NB4 (cell line): Measurements from ENCODE around the gene DIS3L.

Experiments used
- MYC ChIP-seq: IDR thresholded peaks from 2 replicates; pipeline ENCODE4 v1.6.1; 2011; ENCODE audit warnings: low read depth, low read length
- POLR2A ChIP-seq: IDR thresholded peaks from 2 replicates; pipeline ENCODE4 v1.6.1; 2011; ENCODE audit warnings: mild to moderate bottlenecking; ENCODE audit not compliant: insufficient read length; ENCODE audit errors: extremely low read depth
- TF ChIP-seq, protein P1 (sequence below): IDR thresholded peaks from one replicate; pipeline ENCODE4 v1.5.1; 2012; ENCODE audit warnings: low read depth, low read length
- TF ChIP-seq, protein P2 (sequence below): IDR thresholded peaks from 2 replicates; pipeline ENCODE4 v1.6.1; 2011; ENCODE audit warnings: low read depth, low read length

DNA sequence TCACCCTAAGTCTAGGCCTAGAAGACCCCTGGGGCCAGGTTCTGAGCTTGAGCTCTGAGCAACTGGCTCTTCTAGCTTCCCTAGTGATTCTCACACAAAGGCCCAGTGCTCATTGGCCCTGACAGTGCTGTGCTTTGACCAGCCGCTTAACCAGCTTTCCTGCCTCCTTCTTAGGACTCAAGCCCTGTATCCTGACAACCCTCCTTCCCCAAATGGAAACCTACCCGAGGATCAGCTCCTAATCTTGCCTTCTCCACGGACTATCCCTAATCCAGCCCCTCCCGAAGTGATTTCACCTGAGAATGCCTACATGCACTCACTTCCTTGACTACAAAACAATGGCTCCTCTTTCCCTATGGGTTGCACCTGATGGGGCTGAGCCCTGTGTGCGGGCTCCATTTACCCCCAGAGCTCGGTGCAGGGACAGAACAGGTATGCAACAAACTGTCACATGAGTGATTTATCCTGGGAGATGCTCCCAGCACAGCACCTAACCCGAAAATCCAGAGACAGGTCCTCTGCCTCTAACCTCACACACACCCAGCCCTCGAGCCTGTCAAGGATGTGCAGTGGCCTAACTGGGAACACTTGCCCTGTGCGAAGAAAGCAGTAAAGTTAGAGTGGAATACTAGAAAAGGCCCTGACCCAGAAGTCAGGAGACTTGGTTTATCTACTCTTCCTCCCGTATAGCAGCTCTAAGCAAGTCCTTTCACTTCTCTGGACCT, 42.1 kb upstream of the DIS3L start:
- TF ChIP-seq, protein P1, sequence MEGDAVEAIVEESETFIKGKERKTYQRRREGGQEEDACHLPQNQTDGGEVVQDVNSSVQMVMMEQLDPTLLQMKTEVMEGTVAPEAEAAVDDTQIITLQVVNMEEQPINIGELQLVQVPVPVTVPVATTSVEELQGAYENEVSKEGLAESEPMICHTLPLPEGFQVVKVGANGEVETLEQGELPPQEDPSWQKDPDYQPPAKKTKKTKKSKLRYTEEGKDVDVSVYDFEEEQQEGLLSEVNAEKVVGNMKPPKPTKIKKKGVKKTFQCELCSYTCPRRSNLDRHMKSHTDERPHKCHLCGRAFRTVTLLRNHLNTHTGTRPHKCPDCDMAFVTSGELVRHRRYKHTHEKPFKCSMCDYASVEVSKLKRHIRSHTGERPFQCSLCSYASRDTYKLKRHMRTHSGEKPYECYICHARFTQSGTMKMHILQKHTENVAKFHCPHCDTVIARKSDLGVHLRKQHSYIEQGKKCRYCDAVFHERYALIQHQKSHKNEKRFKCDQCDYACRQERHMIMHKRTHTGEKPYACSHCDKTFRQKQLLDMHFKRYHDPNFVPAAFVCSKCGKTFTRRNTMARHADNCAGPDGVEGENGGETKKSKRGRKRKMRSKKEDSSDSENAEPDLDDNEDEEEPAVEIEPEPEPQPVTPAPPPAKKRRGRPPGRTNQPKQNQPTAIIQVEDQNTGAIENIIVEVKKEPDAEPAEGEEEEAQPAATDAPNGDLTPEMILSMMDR, result no peak
- TF ChIP-seq POLR2A (no peak), MYC (no peak)
- TF ChIP-seq, protein P2, sequence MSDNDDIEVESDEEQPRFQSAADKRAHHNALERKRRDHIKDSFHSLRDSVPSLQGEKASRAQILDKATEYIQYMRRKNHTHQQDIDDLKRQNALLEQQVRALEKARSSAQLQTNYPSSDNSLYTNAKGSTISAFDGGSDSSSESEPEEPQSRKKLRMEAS, result no peak
